ENCODE measurements around the gene BSPH1.
"Not testable (repeated sequence)": the region's sequence is repeated elsewhere in the genome, so short reads cannot be mapped to it uniquely, and the experiment has no call there.

The BSPH1 gene, protein sequence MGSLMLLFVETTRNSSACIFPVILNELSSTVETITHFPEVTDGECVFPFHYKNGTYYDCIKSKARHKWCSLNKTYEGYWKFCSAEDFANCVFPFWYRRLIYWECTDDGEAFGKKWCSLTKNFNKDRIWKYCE

DNA sequence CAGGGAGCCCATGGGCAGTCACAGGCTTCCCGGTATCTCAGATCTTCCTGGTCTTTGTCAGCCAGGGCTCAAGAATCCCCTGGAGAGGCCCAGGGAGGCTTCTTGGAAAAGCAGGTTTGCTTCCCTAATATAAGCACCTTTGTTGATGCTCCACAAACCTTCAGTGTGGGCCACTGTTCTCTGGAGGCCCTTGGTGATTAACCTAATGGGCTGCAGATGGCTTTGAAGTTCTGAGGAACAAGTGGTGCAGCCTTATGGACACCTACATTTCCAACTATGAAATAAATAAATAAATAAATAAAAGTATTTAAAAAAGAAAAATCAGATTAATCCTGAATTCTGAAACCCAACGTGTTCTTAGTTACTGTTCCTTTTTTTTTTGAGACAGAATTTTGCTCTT, at the start of gene BSPH1:
Gene BSPH1 (minus strand): TSS at position 101 of the 400 bp plus-strand sequence. CDS start 89 bp downstream, at position 12.
- no peak for DNase-seq (ENCODE audit: low read depth in 2 of 2)

DNA sequence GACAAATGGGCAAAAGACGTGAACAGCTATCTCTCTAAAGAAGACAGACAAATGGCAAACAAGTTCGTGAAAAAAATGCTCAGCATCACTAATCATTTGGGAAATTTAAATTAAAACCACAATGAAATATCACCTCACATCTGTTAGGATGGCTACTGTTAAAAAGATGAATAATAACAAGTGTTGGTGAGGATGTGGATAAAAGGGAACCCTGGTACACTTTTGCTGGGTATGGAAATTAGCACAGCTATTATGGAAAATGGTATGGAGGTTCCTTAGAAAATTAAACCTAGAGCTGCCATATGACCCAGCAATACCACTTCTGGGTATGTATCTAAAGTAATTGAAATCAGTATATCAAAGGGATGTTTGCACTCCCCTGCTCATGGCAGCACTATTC, 44.8 kb upstream of the BSPH1 start:
- DNase-seq (ENCODE audit: low read depth in 2 of 2) = no peak

DNA sequence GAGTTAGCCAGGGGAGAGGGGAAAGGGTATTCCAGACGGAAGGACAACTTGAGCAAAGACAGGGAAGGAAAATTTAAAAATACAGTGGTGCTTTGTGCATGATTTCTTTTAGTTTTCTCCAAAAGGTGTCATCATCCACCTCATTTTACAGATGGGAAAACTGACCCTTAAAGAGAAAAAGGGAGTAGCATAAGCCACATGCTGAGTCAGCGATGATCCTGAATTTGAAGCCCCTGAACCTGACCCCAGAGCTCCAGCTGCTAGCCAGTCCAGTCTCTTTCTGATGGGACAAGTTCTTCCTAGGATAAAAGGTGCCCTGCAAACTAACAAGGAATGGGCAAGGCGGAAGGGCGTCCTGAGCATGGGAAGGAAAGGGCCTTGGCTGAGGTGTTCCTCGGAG, 41.6 kb upstream of the BSPH1 start:
- DNase-seq (ENCODE audit: low read depth in 2 of 2) = no peak

- DNase-seq (ENCODE audit: low read depth in 2 of 2) = no peak
Observed at GRCh38 chr19:48030073-48030472, 38.1 kb upstream of the BSPH1 start.

DNA sequence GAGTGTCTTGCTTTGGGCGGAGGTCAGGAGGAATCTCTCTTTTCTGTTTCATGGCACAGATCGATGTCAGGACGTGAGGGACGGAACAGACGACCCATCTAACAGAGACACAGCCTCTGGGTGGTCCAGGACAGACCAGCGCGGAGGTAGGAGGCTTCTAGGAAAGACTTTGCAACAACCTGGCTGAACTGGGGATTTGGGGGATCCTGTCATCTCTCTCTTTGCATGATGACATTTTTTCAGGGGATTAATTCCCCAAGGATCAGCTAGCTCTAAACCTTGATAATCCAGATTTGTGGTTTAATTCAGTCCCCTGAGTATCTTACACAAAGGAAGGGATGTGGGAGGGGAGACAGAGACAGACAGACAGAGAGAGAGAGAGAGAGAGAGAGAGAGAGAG, 37.5 kb upstream of the BSPH1 start:
- no peak for DNase-seq (ENCODE audit: low read depth in 2 of 2)

GRCh38 chr19:48025480-48025879, 33.5 kb upstream of the BSPH1 start:
- no peak for DNase-seq (ENCODE audit: low read depth in 2 of 2)

- no peak for DNase-seq (ENCODE audit: low read depth in 2 of 2)
Observed at GRCh38 chr19:48023518-48023917, 31.5 kb upstream of the BSPH1 start.

DNA sequence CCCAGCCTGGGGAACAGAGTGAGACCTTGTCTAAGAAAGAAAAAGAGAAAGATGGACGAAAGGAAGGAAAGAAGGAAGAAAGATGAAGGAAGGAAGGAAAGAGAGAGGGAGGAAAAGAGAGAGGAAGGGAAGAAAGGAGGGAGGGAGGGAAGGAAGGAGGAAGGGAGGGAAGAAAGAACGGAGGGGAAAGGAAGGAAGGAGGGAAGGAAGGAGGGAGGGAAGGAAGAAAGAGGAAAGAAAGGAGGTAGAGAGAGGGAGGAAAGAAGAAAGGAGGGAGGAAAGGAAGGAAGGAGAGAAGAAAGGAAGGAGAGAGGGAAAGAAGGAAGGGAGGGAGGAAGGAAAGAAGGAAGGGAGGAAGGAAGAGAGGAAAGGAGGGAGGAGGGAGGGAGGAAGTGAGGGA, 31.0 kb upstream of the BSPH1 start:
- DNase-seq (ENCODE audit: low read depth in 2 of 2) = no peak

DNA sequence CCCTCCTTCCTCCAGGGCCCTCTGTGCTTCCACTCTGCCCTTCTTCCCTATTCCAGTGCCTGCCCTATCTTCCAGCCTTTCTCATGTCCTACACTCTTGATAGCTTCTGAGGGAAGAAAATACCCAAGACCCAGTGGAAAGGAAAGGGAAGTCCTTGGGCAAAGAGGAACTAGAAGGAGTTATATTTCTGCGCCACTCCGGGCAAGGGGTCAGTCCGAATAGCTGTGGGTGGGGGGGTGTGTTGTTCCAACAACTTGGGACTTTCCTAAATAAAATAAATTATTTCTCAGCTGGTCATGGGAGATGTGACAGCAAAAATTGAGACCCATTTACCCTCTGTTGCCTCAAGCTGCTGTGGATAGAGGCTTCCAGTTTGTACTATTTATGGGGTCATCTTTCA, 28.7 kb upstream of the BSPH1 start:
- DNase-seq (ENCODE audit: low read depth in 2 of 2) = no peak

DNA sequence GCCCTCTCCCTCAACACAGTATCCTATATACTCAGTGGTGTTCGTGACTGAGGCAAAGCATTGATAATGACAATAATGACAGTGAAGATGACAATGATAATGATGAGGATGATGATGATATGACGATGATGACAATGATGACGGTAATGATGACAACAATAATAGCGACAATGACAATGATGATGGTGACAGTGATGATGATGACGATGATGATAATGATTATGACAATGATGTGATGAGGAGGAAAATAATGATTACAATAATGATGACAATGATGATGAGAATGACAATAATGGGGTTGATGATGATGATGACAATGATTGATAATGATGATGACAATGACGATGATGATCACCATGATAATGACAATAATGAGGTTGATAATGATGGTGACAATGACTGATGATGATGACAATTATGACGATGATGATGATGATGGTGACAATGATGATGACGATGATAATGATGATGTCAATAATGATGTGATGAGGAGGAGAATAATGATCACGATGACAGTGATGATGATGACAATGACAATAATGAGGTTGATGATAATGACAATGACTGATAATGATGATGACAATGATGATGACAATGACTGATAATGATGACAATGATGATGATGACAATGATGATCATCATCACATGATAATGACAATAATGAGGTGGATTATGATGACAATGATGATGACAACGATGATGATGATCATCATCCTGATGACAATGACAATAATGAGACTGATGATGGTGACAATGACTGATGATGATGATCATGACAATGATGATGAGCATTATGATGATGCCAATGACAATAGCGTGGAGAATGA, 19.2 kb upstream of the BSPH1 start:
- no peak for DNase-seq (ENCODE audit: low read depth in 2 of 2)

DNA sequence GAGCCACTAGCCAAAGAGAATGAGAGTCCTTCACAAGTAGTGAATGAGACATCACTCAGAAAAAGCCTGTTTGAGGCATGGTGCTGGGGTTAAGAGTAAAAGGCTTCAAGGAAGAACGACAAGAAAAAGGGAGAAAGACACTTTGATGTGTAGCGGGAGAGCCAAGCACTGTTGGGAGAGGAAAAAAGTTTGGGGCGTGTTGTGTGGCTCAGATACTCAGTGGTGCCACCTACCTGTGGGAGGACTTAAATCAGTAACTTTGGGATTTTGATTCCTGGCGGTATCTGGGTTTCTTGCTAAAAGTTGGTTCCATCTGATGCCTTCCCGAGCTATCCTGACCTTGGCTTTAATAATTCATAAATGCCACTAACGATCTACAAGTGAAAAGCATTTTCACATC, 14.8 kb upstream of the BSPH1 start:
- DNase-seq (ENCODE audit: low read depth in 2 of 2) = no peak

- DNase-seq (ENCODE audit: low read depth in 2 of 2) = no peak
Observed at GRCh38 chr19:48004236-48004635, 12.3 kb upstream of the BSPH1 start.

DNA sequence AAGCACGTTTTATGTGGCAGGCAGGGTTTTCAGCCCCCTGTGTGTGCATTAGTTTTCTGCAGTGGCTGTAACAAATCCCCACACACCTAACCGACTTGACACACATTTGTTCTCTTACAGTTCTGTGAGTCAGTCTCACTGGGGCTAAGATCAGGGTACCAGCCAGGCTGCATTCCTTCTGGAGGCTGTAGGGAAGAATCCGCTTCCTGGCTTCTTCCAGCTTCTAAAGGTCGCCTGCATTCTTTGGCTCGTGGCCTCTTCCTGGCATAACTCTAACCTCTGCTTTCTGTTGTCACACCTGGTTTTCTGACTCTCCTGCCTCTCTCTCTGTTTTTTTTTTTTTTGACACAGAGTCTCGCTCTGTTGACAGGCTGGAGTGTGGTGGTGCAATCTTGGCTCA, 8.9 kb upstream of the BSPH1 start:
- no peak for DNase-seq (ENCODE audit: low read depth in 2 of 2)

DNA sequence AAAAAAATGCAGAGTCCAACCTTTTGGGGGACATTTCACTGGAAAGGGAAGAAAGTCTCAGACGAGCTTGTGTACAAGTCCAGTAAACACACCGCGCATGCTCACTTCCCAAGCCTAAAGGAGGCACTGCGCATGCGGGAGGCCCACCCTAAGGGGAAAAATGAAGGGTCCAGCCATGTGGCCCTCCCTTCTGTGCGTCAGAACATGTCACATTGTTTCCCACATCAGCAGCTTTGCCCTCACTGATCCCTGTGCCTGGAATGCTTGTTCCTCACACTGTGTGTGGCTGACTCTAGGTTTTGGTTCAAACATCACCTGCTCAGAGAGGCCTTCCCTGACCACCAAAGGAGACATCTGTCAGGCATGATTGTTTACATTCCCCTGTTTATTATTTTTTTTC, 6.8 kb upstream of the BSPH1 start:
- no peak for DNase-seq (ENCODE audit: low read depth in 2 of 2)

DNA sequence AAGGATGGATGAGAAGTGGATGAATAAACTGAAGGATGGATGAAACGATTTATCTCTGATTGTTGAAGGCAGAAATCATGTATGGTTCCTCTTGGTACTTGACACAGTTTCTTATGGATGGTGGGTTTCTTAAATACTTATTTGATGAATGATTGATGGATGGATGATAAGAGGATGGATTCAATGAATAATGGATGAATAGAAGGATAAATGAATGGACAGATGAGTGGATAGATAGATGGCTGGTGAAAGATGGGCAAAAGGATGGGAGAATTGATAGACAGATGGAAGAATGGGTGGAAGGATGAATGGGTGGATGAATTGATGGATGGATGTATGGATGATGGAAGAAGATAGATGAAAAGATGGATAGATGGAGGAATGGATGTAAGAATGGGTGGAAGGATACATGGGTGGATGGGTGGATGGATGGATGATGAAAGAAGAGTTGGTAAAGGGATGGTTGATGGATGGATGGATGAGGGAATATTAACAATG, 4.3 kb upstream of the BSPH1 start:
- no peak for DNase-seq (ENCODE audit: low read depth in 2 of 2)

- no peak for DNase-seq (ENCODE audit: low read depth in 2 of 2)
Observed at GRCh38 chr19:47994209-47994802, 2.3 kb upstream of the BSPH1 start, which contains the start of gene ELSPBP1. TSS of gene ELSPBP1 (plus strand) at chr19:47994632. CDS start at chr19:48008668, 14,036 bp downstream.

DNA sequence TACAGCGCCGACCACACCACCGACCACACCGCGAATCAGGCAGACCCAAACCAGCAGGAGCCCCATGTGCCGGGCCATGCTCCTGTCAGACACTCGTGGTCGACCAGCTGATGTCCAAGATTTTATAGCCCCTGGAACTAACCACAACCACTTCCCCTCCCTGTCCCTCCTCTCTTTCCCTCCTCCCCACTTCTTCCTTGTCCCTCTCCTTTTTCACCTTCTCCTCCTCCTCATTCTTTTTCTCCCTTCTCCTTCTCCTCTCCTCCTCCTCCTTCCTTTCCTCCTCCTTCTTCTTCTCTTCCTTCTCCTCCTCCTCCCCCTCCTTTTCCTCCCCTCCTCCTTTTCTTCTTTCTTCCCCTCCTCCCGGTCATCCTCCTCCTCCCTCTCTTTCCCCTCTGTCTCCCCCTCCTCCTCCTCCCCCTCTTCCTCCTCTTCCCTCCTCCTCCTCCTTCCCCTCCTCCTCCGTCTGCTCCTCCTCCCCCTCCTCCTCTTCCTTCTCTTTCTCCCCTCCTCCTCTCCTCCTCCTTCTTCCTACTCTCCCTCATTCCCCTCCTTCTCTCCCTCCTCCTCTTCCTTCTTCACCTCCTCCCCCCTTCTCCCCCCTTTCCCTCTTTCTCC, 670 bp downstream of the BSPH1 start:
- no peak for DNase-seq (ENCODE audit: low read depth in 2 of 2)

DNA sequence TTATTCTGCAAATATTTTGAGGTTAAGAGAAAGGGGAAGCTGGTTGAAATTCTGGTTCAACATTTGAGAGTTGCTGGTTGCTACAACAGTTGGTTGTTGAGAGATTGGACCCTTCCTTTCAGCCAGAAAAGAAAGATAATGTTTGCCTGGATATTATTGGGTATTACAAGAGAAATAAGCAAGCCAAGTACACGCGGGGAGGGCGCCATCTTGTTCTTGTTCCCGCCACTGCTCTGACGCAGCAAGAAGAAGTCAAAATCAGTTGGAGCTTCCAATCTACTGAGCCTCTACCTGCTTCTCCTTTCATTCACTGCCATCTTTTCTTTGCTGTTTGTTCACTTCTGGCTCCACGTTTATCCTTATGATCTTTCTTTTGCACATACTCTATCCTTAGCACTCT, 18.4 kb downstream of the BSPH1 start:
- DNase-seq (ENCODE audit: low read depth in 2 of 2) = no peak

GRCh38 chr19:47955936-47956335, 36.0 kb downstream of the BSPH1 start:
- DNase-seq (ENCODE audit: low read depth in 2 of 2) = not testable (repeated sequence)

GRCh38 chr19:47952132-47952531, 39.8 kb downstream of the BSPH1 start:
- not testable (repeated sequence) for DNase-seq (ENCODE audit: low read depth in 2 of 2)

DNA sequence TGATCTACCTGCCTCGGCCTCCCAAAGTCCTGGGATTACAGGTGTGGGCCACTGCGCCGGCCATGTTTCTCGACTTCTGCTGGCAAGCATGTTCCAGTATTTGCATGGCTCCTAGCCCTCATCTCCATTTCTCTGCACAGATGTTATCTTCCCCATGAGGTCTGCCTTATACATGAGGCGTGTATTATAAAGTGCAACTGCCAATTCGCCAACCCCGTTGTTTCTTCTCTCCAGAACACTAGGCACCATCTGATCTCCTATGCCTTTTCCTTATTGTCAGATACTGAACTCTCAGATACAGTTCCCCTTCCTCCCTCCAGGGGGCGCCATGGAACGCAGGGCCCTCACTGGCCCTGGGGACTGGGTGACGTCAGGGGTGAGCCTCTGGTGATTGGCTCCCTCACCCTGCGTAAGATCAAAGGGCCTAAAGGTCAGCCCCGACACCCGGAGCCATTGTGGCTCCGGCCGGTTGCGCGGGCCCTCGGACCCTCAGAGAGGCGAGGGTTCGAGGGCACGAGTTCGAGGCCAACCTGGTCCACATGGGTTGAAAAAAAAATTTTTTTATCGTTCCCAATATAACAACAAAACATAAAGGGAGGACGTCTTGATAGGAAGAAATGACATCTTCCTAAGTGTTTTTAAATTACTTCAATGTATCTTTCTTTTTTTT, 42.0 kb downstream of the BSPH1 start:
- not testable (repeated sequence) for DNase-seq (ENCODE audit: low read depth in 2 of 2)

DNA sequence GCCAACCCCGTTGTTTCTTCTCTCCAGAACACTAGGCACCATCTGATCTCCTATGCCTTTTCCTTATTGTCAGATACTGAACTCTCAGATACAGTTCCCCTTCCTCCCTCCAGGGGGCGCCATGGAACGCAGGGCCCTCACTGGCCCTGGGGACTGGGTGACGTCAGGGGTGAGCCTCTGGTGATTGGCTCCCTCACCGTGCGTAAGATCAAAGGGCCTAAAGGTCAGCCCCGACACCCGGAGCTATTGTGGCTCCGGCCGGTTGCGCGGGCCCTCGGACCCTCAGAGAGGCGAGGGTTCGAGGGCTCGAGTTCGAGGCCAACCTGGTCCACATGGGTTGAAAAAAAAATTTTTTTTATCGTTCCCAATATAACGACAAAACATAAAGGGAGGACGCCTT, 63.4 kb downstream of the BSPH1 start:
- not testable (repeated sequence) for DNase-seq (ENCODE audit: low read depth in 2 of 2)
